ENCODE results near the gene IL1RAPL2.

DNA sequence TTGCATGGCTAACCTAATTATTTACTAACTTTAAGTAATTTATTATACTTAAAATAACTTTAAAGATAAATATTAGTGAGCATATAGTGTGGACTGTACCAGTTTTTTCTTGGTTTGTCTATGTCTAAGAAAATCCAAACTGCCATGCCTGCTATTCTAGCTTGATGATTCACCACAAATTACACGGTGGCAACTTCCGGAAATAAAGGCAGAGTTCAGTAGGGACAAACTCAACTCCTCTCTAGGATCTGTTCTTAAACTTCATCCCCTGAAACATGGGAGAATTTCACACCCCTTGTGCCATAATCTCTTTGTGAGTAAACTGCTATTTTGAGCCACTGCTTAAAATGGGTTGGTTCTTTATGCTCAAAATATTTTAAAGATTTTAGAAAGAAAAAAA is 1042.7 kb downstream of the IL1RAPL2 start:
- TF ChIP-seq, protein P1, sequence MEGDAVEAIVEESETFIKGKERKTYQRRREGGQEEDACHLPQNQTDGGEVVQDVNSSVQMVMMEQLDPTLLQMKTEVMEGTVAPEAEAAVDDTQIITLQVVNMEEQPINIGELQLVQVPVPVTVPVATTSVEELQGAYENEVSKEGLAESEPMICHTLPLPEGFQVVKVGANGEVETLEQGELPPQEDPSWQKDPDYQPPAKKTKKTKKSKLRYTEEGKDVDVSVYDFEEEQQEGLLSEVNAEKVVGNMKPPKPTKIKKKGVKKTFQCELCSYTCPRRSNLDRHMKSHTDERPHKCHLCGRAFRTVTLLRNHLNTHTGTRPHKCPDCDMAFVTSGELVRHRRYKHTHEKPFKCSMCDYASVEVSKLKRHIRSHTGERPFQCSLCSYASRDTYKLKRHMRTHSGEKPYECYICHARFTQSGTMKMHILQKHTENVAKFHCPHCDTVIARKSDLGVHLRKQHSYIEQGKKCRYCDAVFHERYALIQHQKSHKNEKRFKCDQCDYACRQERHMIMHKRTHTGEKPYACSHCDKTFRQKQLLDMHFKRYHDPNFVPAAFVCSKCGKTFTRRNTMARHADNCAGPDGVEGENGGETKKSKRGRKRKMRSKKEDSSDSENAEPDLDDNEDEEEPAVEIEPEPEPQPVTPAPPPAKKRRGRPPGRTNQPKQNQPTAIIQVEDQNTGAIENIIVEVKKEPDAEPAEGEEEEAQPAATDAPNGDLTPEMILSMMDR (IDR thresholded peaks at IDR 0.05), result no peak
- no peak for TF ChIP-seq POLR2A (IDR thresholded peaks at IDR 0.05)

Data from thyroid gland (tissue), 4 donors.